HG02763 (cell line): ENCODE data around the gene CLEC6A.
"Not testable (repeated sequence)": the region's sequence is repeated elsewhere in the genome, so short reads cannot be mapped to it uniquely, and the experiment has no call there.

ENCODE experiments used
- ATAC-seq: cut with Tn5 transposase; IDR thresholded peaks from one replicate; pipeline ENCODE4 v1.9.1; 2021; ENCODE audit warnings: mild to moderate bottlenecking, moderate library complexity; ENCODE audit not compliant: unreplicated experiment

The CLEC6A gene

DNA sequence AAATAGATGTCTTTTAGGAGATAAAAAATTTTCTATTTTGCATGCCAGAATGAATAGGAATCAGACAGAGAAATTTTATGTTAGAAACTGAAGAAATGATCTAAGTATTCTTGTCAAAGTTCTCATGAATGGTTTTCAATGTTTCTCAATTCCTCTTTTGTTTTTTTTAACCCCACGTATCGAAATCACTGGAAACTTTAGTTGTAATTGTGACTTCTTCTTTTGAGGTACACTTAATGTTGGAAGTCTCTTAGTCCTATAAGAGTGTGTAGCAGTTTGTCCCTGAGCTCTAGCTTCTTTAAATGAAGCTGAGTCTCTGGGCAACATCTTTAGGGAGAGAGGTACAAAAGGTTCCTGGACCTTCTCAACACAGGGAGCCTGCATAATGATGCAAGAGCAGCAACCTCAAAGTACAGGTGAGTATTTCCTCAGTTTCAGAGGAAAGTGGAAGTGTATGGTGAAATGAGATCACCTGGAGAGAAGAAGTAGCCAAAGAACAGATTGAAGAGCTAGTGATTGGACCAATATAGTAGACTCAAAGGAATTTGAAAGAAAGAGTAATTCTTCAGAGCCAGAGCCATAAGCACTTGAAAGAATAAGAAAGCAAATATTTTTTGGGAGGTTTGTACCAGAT, at the start of gene CLEC6A:
Gene CLEC6A (plus strand): TSS at position 236 of the 634 bp plus-strand sequence. CDS start 150 bp downstream, at position 386.
- no peak for ATAC-seq

DNA sequence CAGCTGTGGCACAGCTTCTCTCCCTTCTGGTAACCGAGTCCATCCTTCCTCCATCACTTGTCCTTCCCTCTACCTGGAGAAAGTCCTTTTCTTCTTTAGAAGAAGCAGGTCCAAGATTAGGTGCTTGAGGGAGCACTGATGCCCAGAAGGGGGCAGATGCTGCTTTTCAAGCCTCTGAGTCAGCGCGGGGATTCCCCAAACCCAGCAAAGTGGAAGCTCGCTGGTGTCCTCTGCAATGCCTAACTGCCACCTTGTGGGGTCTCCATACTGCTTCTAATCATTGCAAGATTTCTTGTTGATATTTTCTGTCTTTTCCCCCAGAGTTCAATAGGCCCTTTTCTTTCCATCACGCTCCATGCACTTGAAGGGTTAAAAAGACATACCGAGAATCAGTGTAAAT, 36.2 kb upstream of the CLEC6A start:
- not testable (repeated sequence) for ATAC-seq

DNA sequence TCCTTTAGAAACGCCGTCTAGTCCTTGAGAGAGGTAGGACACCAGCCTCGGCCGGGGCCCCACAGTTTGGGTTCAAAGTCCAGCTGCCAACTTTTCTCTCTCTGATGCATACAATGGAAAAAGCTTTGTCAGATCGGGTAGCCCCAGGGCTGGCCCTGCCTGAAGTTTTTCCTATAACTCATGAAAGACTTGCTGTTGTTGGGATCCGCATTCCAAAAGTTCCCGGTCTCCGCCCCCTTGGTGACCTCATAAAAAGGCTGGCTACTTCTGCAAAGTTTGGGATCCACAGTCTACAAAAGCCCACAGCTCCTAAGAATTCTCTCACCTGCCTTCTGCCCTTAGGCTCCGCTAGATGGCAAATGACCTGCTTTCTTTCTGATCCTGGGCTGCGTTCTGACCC, 35.3 kb upstream of the CLEC6A start:
- no peak for ATAC-seq

- not testable (repeated sequence) for ATAC-seq
Measured at GRCh38 chr12:8444536-8445278, 11.1 kb upstream of the CLEC6A start.

DNA sequence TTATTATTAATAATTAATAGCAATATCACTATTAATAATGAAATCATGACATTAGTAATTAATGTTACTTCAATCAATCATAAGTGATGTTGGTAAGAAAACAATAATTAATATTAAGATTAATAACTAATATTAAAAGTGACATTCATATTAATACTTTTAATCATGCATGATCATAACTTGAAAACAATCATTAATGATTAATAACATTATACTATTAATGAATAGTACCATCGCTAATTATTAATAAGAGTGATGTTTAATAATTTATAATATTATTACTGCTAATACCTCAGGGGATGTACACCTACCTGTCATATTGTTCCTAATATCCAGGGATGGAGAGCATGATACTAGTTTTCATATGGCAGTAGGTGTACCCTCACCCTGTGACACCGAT, 10.0 kb upstream of the CLEC6A start:
- no peak for ATAC-seq

GRCh38 chr12:8446642-8447547, 8.9 kb upstream of the CLEC6A start:
- no peak for ATAC-seq

DNA sequence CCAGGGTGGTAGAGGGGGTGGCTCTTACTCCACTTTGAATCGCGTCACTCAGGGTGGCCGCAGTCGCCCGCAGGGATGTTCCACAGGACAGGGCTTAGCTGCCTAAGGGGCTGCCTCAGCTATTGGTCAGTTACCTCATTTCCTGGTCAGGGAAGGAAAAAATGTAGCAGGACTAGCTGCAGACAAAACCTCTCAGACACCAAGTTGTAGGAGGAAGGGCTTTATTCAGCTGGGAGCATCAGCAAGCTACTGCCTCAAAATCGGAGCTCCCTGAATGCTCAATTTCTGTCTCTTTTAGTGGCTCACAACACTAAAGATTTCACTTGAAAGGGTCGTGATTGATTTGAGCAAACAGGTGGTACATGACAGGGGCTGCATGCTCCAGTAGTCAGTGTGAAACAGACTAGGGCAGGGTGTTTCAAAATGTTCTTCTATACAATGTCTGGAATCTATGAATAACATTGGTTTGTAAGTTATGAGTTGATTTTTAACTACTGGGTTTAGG, 6.4 kb upstream of the CLEC6A start:
- no peak for ATAC-seq

- no peak for ATAC-seq
Measured at GRCh38 chr12:8452036-8452435, 3.7 kb upstream of the CLEC6A start.

- ATAC-seq, result no peak
Measured at GRCh38 chr12:8453021-8453513, 2.7 kb upstream of the CLEC6A start.

DNA sequence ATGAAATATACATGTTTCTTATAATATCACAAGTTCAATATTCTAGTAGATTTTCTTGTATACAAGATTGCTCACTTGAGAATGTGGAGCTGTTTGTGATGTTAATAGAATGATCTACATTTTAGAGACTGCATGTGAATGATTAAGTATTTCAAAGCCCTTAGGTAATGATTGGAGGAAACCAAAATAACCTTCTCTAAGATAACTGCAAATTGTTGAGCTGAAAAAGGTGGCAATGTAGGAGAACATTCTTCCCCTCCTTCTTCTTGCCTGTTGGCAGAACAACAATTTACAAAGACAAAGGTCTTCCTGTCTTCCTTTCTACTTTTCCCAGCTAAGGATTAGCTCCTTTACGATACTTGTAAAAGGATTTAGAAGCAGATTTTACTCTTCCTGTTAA, 2.0 kb upstream of the CLEC6A start:
- ATAC-seq, result no peak

DNA sequence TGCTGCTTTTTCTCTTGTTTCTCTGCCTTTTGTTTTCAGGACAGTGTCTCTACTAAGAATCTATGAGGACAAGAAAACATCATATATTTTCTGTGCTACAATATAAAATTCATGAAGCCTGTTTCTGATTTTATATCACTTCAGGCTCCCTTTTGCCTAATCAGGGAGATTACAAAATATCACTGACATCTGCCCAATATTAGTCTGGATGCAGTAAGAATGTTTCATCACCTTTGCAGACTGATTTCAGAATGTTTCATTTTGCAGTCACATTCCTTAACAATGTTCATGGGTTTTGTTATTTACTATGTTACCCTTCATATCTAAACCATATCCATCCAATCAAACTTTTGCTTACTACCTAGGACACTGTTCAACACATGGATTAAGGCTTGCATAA, 491 bp upstream of the CLEC6A start:
- no peak for ATAC-seq

GRCh38 chr12:8461426-8461825, 5.7 kb downstream of the CLEC6A start:
- no peak for ATAC-seq

GRCh38 chr12:8465301-8465996, 9.7 kb downstream of the CLEC6A start:
- ATAC-seq, result no peak

GRCh38 chr12:8466241-8466640, 10.5 kb downstream of the CLEC6A start:
- no peak for ATAC-seq

DNA sequence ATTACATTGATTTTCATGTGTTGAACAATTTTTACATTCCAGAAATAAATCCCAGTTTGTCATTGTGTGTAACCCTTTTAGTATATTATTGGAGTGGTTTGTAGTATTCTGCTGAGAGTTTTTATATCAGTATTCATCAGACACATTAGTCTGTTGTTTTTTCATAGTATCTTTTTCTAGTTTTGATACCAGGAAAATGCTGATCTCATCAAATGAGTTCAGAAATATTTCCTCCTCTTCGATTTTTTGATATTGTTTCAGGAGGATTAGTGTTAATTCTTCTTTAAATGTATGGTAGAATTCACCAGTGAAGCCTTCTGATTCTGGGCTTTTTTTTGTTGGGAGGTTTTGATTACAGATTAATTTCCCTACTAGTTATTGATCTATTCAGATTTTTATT, 15.3 kb downstream of the CLEC6A start:
- ATAC-seq, result no peak

DNA sequence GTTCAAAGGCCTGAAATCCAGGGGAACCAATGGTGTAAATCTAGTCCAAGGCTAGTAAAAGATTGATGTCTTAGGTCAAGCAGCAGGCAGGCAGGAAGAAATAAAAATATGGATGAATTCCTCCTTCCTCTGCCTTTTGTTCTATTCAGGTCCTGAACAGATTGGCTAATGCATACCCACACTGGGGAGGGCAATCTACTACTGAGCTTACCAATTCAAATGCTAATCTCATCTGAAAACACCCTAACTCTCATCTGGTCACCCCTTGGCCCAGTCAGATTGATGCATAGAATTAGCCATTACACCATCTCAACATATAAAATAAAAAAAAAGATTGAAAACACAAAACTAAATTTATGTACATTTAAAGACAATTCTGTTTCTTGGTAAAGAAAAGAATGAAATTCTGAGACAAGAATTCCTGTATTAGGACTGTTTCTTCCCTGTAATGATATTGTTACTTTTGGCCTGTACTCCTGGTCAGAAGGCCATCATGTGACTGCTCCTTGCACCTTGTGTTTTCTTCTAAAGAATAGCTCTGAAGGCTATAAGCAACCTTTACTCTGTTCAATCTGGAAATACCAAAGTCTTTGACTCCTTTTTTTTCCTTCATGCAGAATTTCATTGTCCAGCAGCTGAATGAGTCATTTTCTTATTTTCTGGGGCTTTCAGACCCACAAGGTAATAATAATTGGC, 19.9 kb downstream of the CLEC6A start:
- ATAC-seq, result no peak

DNA sequence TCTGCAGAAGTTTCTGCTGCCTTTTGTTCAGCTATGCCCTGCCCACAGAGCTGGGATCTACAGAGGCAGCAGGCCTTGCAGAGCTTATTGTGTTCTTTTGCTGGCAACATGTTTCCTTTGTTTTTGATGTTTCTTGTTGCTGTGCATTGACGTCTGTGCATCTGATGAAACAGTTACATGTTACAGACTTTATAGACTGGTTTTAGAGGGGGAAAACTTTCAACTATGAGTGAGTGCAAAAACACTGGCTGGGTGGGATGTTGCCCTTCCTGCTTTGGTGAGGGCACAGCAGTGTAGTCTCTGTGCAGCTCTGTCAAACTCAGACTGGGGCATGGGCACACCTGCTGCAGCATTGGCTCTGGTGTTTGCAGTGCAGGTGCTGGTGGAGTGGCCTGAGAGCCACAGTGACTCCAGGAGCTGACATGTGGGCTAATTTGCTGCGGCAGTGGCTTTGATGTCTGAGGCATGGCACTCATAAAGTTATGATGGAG, 26.9 kb downstream of the CLEC6A start:
- ATAC-seq, result no peak

GRCh38 chr12:8483079-8483478, 27.3 kb downstream of the CLEC6A start:
- no peak for ATAC-seq

GRCh38 chr12:8491646-8492530, 36.1 kb downstream of the CLEC6A start:
- no peak for ATAC-seq
